A549 (cell line): ENCODE results near the gene ITFG1. TPM values are rescaled to one million over a fixed set of nuclear protein-coding genes. Genes with fewer than 3 reads are reported as not detected.

Experiments used
- ATAC-seq, 2 experiments: fragments of 200-7000 bp in 1 of 2; fragments of >200 bp in 1 of 2; cut with Nextera tagmentation in 1 of 2; cut with Tn5 transposase in 1 of 2; 3 replicates each; pipeline versions ENCODE4 v1.8.0 to v1.9.1; 2018 to 2020; ENCODE audit warnings: mild to moderate bottlenecking in 1 of 2, moderate library complexity in 1 of 2
- CTCF ChIA-PET: fragments of 300-600 bp; sonication (Branson Sonifier 250); formaldehyde crosslinking; extraction: SDS; loops from one replicate; lab custom pipeline; 2021; ENCODE audit warnings: antibody characterized with exemption, inconsistent platforms; lab: Yijun Ruan, JAX
- POLR2A ChIA-PET: fragments of 350-600 bp; formaldehyde crosslinking; extraction: SDS; loops from one replicate; lab custom pipeline; 2021; ENCODE audit warnings: antibody characterized with exemption, inconsistent platforms; lab: Yijun Ruan, JAX
- DNase-seq, 2 experiments: peaks; one replicate each; pipeline versions ENCODE4 v3.0.0 to v3.0.0-alpha.2; 2011 to 2016; ENCODE audit warnings: low read depth in 1 of 2, low spot score in 1 of 2
- FAIRE-seq: peaks from 2 replicates; lab custom pipeline; 2011; peaks lifted over from hg19 to GRCh38; lab: Jason Lieb, UNC
- H3K27ac ChIP-seq, 2 experiments: fragments of >200 bp; sonication (Bioruptor Twin); formaldehyde crosslinking; 3 replicates each; pipeline ENCODE4 v1.5.1; 2016 to 2017
- H3K4me1 ChIP-seq: fragments of >200 bp; sonication (Bioruptor Twin); formaldehyde crosslinking; 3 replicates; pipeline ENCODE4 v1.6.1; 2016
- H3K4me2 ChIP-seq: fragments of >200 bp; sonication (Bioruptor Twin); formaldehyde crosslinking; 3 replicates; pipeline ENCODE4 v1.6.1; 2016
- H3K4me3 ChIP-seq: fragments of >200 bp; sonication (Bioruptor Twin); formaldehyde crosslinking; 3 replicates; pipeline ENCODE4 v1.5.1; 2016
- H3K9me3 ChIP-seq: fragments of >200 bp; sonication (Bioruptor Twin); formaldehyde crosslinking; 3 replicates; pipeline ENCODE4 v1.6.1; 2016
- BHLHE40 ChIP-seq: IDR thresholded peaks from 2 replicates; pipeline ENCODE4 v1.6.1; 2012; ENCODE audit warnings: low read depth, low read length, inconsistent platforms
- CBX2 ChIP-seq: fragments of 200-600 bp; sonication (generic); IDR thresholded peaks from 2 replicates; pipeline ENCODE4 v1.6.1; 2016; ENCODE audit warnings: low read depth, mild to moderate bottlenecking, borderline replicate concordance
- CBX8 ChIP-seq: fragments of 200-600 bp; sonication (generic); IDR thresholded peaks from 2 replicates; pipeline ENCODE4 v1.6.1; 2016
- CEBPB ChIP-seq, 2 experiments: fragments of >200 bp in 1 of 2; sonication (Bioruptor Twin) in 1 of 2; formaldehyde crosslinking in 1 of 2; IDR thresholded peaks; 2 replicates each; pipeline ENCODE4 v1.6.1; 2012 to 2016
- EHMT2 ChIP-seq: fragments of 200-600 bp; sonication (generic); IDR thresholded peaks from 2 replicates; pipeline ENCODE4 v1.6.1; 2016; ENCODE audit warnings: antibody characterized with exemption, low read depth, mild to moderate bottlenecking, moderate library complexity
- EP300 ChIP-seq, 2 experiments: fragments of >200 bp; sonication (Bioruptor Twin); formaldehyde crosslinking; IDR thresholded peaks; 2 replicates in 1 of 2; 3 replicates in 1 of 2; pipeline ENCODE4 v1.6.1; 2016 to 2017
- FOSB ChIP-seq: fragments of 250-450 bp; sonication (Bioruptor Pico); IDR thresholded peaks from 2 replicates; pipeline ENCODE4 v1.5.0; 2020; ENCODE audit warnings: mild to moderate bottlenecking, moderate library complexity
- FOSL2 ChIP-seq, 2 experiments: fragments of 450-650 bp in 1 of 2; fragments of >200 bp in 1 of 2; sonication (Bioruptor Twin) in 1 of 2; formaldehyde crosslinking; IDR thresholded peaks; 2 replicates each; pipeline versions ENCODE4 v1.5.0 to v1.6.1; 2016 to 2020; ENCODE audit warnings: mild to moderate bottlenecking in 1 of 2, moderate library complexity in 1 of 2
- GATA3 ChIP-seq: IDR thresholded peaks from 2 replicates; pipeline ENCODE4 v1.6.1; 2012; ENCODE audit warnings: borderline replicate concordance
- JUN ChIP-seq, 2 experiments: fragments of >200 bp; sonication (Bioruptor Twin); formaldehyde crosslinking; IDR thresholded peaks; 2 replicates in 1 of 2; 3 replicates in 1 of 2; pipeline ENCODE4 v1.6.1; 2016 to 2017
- MYC ChIP-seq: IDR thresholded peaks from 2 replicates; pipeline ENCODE4 v1.6.1; 2012; ENCODE audit warnings: mild to moderate bottlenecking, inconsistent platforms, low read length, improper control_type of control experiment, borderline replicate concordance
- RAD21 ChIP-seq, 2 experiments: fragments of >200 bp in 1 of 2; sonication (Bioruptor Twin) in 1 of 2; formaldehyde crosslinking in 1 of 2; IDR thresholded peaks in 1 of 2; conservative IDR thresholded peaks in 1 of 2; 2 replicates in 1 of 2; 3 replicates in 1 of 2; pipeline ENCODE4 v1.6.1; 2012 to 2018; ENCODE audit warnings: inconsistent platforms in 1 of 2
- RARB ChIP-seq: fragments of 250-450 bp; sonication (Bioruptor Pico); IDR thresholded peaks from 2 replicates; pipeline ENCODE4 v1.8.0; 2021; ENCODE audit warnings: mild to moderate bottlenecking, moderate library complexity
- SREBF2 ChIP-seq: fragments of 450-650 bp; IDR thresholded peaks from 2 replicates; pipeline ENCODE4 v1.6.1; 2014; ENCODE audit warnings: mild to moderate bottlenecking, moderate library complexity
- ZC3H11A ChIP-seq: fragments of 450-650 bp; IDR thresholded peaks from 2 replicates; pipeline ENCODE4 v1.6.1; 2014; ENCODE audit warnings: antibody characterized with exemption, mild to moderate bottlenecking
- ZSCAN20 ChIP-seq: fragments of 250-450 bp; sonication (Bioruptor Pico); IDR thresholded peaks from 2 replicates; pipeline ENCODE4 v1.8.0; 2022; ENCODE audit warnings: mild to moderate bottlenecking, moderate library complexity
- WGBS: methylation state at CpG from one replicate; pipeline ENCODE4 v1.1.6; 2017; ENCODE audit errors: missing lambda C conversion rate; 5-methylcytosine and 5-hydroxymethylcytosine counted together
- polyA plus RNA-seq, 4 experiments: library from polyadenylated mRNA; depleted of rRNA in 3 of 4; stranded (reverse); fragments of >200 nt; fragmentation: RNase III in 1 of 4; extraction: RNeasy Plus Mini Kit Qiagen cat#74134 plus additional on column Dnase treatment in 1 of 4; gene quantifications; 2 replicates in 3 of 4; 3 replicates in 1 of 4; pipeline ENCODE4 v1.2.3, GENCODE V29; 2011 to 2017
- TF ChIP-seq, protein P1 (sequence below): fragments of 250-450 bp; sonication (Bioruptor Pico); IDR thresholded peaks from 2 replicates; pipeline ENCODE4 v1.5.0; 2021; ENCODE audit warnings: mild to moderate bottlenecking, moderate library complexity, borderline replicate concordance
- TF ChIP-seq, protein P2 (sequence below): fragments of 200-600 bp; sonication (generic); IDR thresholded peaks from 2 replicates; pipeline ENCODE4 v1.6.1; 2016; ENCODE audit warnings: antibody characterized with exemption, mild to moderate bottlenecking, moderate library complexity
- TF ChIP-seq, protein P3 (sequence below): fragments of >200 bp; sonication (Bioruptor Twin); formaldehyde crosslinking; IDR thresholded peaks from 3 replicates; pipeline ENCODE4 v1.5.1; 2016
- TF ChIP-seq, protein P4 (sequence below): fragments of >200 bp; sonication (Bioruptor Twin); formaldehyde crosslinking; IDR thresholded peaks from 3 replicates; pipeline ENCODE4 v1.6.1; 2016
- TF ChIP-seq, protein P5 (sequence below): IDR thresholded peaks from 2 replicates; pipeline ENCODE4 v1.6.1; 2012; ENCODE audit warnings: low read depth, borderline replicate concordance

Gene ITFG1
- polyA plus RNA-seq, 2 of the 4 experiments (the other 2 are of a cell fraction): 32.9 to 112 TPM

DNA sequence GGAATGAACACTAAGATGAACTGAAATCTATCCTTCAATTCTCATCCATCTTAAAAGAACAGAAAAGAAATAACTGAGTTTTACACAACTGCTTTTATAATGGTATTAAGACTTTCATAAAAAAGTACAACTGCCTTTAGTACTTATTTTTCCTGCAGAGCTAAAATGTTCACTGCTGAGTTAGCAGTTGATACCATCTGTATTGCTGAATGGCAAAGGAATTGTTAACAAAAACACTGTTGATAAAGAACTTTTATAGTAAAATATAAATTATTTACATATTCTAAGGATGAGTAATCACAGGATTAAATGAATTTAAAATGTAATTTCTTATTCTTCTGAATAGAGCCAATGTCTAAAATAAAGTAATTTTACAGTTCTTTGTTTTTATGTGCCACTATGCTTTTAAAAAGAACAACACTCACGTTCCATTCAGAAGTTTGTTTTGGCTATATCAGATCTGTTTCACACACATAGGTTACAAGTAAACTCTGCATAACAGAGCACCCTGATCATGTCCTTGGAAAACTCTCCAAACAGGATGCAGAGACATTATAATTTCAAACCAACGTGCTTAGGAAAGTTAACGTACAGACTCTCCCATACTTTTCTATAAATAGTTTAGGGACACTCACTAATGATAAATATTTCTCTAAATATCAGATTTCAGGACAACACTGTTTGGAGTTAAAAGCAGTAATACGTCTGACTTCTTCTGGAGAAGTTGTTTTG, 151.1 kb downstream of the ITFG1 start:
- TF ChIP-seq, protein P1, sequence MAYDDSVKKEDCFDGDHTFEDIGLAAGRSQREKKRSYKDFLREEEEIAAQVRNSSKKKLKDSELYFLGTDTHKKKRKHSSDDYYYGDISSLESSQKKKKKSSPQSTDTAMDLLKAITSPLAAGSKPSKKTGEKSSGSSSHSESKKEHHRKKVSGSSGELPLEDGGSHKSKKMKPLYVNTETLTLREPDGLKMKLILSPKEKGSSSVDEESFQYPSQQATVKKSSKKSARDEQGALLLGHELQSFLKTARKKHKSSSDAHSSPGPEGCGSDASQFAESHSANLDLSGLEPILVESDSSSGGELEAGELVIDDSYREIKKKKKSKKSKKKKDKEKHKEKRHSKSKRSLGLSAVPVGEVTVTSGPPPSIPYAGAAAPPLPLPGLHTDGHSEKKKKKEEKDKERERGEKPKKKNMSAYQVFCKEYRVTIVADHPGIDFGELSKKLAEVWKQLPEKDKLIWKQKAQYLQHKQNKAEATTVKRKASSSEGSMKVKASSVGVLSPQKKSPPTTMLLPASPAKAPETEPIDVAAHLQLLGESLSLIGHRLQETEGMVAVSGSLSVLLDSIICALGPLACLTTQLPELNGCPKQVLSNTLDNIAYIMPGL (CRISPR knock-in tag): no peak
- TF ChIP-seq CBX8 (no peak), FOSB (CRISPR knock-in tag) (no peak), FOSL2 (IDR thresholded peaks at IDR 0.05) (no peak), FOSL2 (CRISPR knock-in tag; IDR thresholded peaks at IDR 0.05) (no peak), BHLHE40 (no peak), CEBPB (IDR thresholded peaks at IDR 0.05) (no peak), CBX2 (no peak), SREBF2 (no peak), RAD21 (conservative IDR thresholded peaks at IDR 0.05 in 1 of 2, IDR thresholded peaks at IDR 0.05 in 1 of 2) (no peak), RARB (no peak), ZC3H11A (no peak), JUN (IDR thresholded peaks at IDR 0.05) (no peak), EP300 (IDR thresholded peaks at IDR 0.05) (no peak)
- TF ChIP-seq, protein P2, sequence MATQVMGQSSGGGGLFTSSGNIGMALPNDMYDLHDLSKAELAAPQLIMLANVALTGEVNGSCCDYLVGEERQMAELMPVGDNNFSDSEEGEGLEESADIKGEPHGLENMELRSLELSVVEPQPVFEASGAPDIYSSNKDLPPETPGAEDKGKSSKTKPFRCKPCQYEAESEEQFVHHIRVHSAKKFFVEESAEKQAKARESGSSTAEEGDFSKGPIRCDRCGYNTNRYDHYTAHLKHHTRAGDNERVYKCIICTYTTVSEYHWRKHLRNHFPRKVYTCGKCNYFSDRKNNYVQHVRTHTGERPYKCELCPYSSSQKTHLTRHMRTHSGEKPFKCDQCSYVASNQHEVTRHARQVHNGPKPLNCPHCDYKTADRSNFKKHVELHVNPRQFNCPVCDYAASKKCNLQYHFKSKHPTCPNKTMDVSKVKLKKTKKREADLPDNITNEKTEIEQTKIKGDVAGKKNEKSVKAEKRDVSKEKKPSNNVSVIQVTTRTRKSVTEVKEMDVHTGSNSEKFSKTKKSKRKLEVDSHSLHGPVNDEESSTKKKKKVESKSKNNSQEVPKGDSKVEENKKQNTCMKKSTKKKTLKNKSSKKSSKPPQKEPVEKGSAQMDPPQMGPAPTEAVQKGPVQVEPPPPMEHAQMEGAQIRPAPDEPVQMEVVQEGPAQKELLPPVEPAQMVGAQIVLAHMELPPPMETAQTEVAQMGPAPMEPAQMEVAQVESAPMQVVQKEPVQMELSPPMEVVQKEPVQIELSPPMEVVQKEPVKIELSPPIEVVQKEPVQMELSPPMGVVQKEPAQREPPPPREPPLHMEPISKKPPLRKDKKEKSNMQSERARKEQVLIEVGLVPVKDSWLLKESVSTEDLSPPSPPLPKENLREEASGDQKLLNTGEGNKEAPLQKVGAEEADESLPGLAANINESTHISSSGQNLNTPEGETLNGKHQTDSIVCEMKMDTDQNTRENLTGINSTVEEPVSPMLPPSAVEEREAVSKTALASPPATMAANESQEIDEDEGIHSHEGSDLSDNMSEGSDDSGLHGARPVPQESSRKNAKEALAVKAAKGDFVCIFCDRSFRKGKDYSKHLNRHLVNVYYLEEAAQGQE: no peak
- TF ChIP-seq, protein P3, sequence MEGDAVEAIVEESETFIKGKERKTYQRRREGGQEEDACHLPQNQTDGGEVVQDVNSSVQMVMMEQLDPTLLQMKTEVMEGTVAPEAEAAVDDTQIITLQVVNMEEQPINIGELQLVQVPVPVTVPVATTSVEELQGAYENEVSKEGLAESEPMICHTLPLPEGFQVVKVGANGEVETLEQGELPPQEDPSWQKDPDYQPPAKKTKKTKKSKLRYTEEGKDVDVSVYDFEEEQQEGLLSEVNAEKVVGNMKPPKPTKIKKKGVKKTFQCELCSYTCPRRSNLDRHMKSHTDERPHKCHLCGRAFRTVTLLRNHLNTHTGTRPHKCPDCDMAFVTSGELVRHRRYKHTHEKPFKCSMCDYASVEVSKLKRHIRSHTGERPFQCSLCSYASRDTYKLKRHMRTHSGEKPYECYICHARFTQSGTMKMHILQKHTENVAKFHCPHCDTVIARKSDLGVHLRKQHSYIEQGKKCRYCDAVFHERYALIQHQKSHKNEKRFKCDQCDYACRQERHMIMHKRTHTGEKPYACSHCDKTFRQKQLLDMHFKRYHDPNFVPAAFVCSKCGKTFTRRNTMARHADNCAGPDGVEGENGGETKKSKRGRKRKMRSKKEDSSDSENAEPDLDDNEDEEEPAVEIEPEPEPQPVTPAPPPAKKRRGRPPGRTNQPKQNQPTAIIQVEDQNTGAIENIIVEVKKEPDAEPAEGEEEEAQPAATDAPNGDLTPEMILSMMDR: no peak
- TF ChIP-seq, protein P4, sequence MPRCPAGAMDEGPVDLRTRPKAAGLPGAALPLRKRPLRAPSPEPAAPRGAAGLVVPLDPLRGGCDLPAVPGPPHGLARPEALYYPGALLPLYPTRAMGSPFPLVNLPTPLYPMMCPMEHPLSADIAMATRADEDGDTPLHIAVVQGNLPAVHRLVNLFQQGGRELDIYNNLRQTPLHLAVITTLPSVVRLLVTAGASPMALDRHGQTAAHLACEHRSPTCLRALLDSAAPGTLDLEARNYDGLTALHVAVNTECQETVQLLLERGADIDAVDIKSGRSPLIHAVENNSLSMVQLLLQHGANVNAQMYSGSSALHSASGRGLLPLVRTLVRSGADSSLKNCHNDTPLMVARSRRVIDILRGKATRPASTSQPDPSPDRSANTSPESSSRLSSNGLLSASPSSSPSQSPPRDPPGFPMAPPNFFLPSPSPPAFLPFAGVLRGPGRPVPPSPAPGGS: no peak
- FAIRE-seq: peak; percentile 73
- no peak for DNase-seq
- H3K4me2 ChIP-seq: no peak overlapping the region
- no peaks in the 10 kb centered on the region for H3K9me3 ChIP-seq
- ChIA-PET CTCF (interaction anchor here (0.7 kb wide), 1 partner anchor 249 kb away, joined by 3 read pairs; no protein-coding TSS in a partner anchor), POLR2A (no interaction called here)
- no peaks in the 10 kb centered on the region for H3K4me1 ChIP-seq
- no peak for ATAC-seq
- no peak overlapping the region for H3K4me3 ChIP-seq
- WGBS: 83% methylated on average over 4 of the region's 4 CpGs
- H3K27ac ChIP-seq: no peak overlapping the region

DNA sequence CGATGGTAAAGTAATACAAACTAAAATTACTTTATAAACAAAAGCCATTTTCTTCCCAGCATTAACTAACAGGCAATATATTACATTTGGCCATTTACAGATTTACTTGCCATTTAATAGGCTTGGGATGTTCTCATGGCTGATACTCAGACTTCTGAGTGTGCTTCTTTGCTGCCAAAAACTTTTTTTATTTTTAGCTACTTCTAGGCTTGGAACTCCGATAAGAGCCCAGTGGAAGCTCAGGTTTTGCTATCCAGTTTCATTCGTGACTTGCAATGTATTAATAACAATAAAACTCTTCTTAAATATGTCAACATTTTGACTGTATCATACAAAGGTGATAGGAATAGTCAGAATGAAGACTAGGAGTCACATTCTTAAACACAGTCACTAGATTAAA, 152.3 kb downstream of the ITFG1 start:
- FAIRE-seq (no peak), ATAC-seq (no peak), DNase-seq (no peak)
- CTCF ChIA-PET: no interaction called here
- Histone ChIP-seq H3K9me3 (no peaks in the 10 kb centered on the region), H3K4me2 (no peak overlapping the region), H3K4me1 (no peaks in the 10 kb centered on the region), H3K27ac (no peak overlapping the region), H3K4me3 (no peak overlapping the region)
- WGBS: 72% methylated on average over 3 of the region's 3 CpGs
- POLR2A ChIA-PET: no interaction called here
- TF ChIP-seq FOSL2 (IDR thresholded peaks at IDR 0.05) (no peak), FOSL2 (CRISPR knock-in tag; IDR thresholded peaks at IDR 0.05) (no peak), EHMT2 (no peak), MYC (no peak), GATA3 (no peak), CBX2 (no peak), ZSCAN20 (CRISPR knock-in tag) (no peak)
- TF ChIP-seq, protein P5, sequence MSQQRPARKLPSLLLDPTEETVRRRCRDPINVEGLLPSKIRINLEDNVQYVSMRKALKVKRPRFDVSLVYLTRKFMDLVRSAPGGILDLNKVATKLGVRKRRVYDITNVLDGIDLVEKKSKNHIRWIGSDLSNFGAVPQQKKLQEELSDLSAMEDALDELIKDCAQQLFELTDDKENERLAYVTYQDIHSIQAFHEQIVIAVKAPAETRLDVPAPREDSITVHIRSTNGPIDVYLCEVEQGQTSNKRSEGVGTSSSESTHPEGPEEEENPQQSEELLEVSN: no peak
